ENCODE results near the gene FZD10. TPM values are rescaled to one million over a fixed set of nuclear protein-coding genes. Genes with fewer than 3 reads are reported as not detected.

Gene FZD10
- total and polyA plus RNA-seq, 9 donors: 0.08 to 6.1 (median 1.8) TPM

DNA sequence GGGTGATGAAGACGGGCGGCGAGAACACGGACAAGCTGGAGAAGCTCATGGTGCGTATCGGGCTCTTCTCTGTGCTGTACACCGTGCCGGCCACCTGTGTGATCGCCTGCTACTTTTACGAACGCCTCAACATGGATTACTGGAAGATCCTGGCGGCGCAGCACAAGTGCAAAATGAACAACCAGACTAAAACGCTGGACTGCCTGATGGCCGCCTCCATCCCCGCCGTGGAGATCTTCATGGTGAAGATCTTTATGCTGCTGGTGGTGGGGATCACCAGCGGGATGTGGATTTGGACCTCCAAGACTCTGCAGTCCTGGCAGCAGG, 1.9 kb downstream of the FZD10 start:
- Histone ChIP-seq H3K9me3 (no peaks in the 10 kb centered on the region), H3K4me3 (no peak overlapping the region), H3K36me3 (no peaks in the 10 kb centered on the region), H3K27ac (no peak overlapping the region), H3K27me3 (no peaks in the 10 kb centered on the region), H3K4me1 (ENCODE audit: insufficient read depth) (peaks cover 4% of the 10 kb centered on the region)
- TF ChIP-seq, protein P1, sequence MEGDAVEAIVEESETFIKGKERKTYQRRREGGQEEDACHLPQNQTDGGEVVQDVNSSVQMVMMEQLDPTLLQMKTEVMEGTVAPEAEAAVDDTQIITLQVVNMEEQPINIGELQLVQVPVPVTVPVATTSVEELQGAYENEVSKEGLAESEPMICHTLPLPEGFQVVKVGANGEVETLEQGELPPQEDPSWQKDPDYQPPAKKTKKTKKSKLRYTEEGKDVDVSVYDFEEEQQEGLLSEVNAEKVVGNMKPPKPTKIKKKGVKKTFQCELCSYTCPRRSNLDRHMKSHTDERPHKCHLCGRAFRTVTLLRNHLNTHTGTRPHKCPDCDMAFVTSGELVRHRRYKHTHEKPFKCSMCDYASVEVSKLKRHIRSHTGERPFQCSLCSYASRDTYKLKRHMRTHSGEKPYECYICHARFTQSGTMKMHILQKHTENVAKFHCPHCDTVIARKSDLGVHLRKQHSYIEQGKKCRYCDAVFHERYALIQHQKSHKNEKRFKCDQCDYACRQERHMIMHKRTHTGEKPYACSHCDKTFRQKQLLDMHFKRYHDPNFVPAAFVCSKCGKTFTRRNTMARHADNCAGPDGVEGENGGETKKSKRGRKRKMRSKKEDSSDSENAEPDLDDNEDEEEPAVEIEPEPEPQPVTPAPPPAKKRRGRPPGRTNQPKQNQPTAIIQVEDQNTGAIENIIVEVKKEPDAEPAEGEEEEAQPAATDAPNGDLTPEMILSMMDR (IDR thresholded peaks at IDR 0.05): no peak
- TF ChIP-seq POLR2A (IDR thresholded peaks at IDR 0.05) (no peak), EP300 (IDR thresholded peaks at IDR 0.05) (no peak)
- DNase-seq: no peak
- WGBS, 3 donors: 59 to 74% (median 71%) methylated on average over 18 of the region's 18 CpGs
- intact Hi-C loops (cut with DNase I): no loop called here

- no peaks in the 10 kb centered on the region for H3K27me3 ChIP-seq
- DNase-seq: no peak
- 79 to 85% (median 83%) methylated on average over 5 of the region's 5 CpGs for WGBS, 3 donors
Measured at GRCh38 chr12:130164936-130165335, 2.7 kb downstream of the FZD10 start.

GRCh38 chr12:130166306-130166705, 4.0 kb downstream of the FZD10 start:
- Histone ChIP-seq H3K4me3 (no peak overlapping the region), H3K36me3 (no peaks in the 10 kb centered on the region), H3K27me3 (no peaks in the 10 kb centered on the region), H3K4me1 (ENCODE audit: insufficient read depth) (peaks cover 4% of the 10 kb centered on the region), H3K9me3 (no peaks in the 10 kb centered on the region), H3K27ac (no peak overlapping the region)
- DNase-seq: no peak
- 82 to 94% (median 87%) methylated on average over 2 of the region's 2 CpGs for WGBS, 3 donors
- intact Hi-C loops (cut with DNase I): no loop called here
- TF ChIP-seq POLR2A (IDR thresholded peaks at IDR 0.05) (no peak), EP300 (IDR thresholded peaks at IDR 0.05) (no peak)
- TF ChIP-seq, protein P1 (IDR thresholded peaks at IDR 0.05): no peak

More at GRCh38 chr12:130164936-130165335, 2.7 kb downstream of the FZD10 start:
- Histone ChIP-seq H3K27ac (no peak overlapping the region), H3K4me3 (no peak overlapping the region), H3K4me1 (ENCODE audit: insufficient read depth) (peaks cover 4% of the 10 kb centered on the region), H3K9me3 (no peaks in the 10 kb centered on the region), H3K36me3 (no peaks in the 10 kb centered on the region)
- intact Hi-C loops (cut with DNase I): no loop called here
- TF ChIP-seq EP300 (IDR thresholded peaks at IDR 0.05) (no peak), POLR2A (IDR thresholded peaks at IDR 0.05) (no peak)
- TF ChIP-seq, protein P1 (IDR thresholded peaks at IDR 0.05): no peak

DNA sequence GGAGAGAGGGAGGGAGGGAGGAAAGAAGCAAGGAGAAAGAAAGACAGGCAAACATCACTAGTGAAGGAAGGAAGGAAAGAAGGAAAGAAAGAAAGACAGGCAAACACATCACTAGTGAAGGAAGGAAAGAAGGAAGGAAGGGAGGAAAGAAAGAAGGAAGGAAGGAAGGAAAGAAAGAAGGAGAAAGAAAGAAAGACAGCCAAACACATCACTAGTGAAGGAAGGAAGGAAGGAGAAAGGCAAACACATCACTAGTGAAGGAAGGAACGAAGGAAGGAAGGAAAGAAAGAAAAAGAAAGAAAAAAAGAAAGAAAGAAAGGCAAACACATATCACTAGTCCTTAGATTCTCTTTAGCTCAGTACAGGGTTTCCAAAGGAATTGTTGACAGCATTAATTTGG, 5.3 kb downstream of the FZD10 start:
- Histone ChIP-seq H3K27me3 (no peaks in the 10 kb centered on the region), H3K27ac (no peak overlapping the region), H3K4me1 (ENCODE audit: insufficient read depth) (peaks cover 4% of the 10 kb centered on the region), H3K36me3 (no peaks in the 10 kb centered on the region), H3K9me3 (no peaks in the 10 kb centered on the region), H3K4me3 (no peak overlapping the region)
- TF ChIP-seq EP300 (IDR thresholded peaks at IDR 0.05): no peak
- TF ChIP-seq, protein P1 (IDR thresholded peaks at IDR 0.05): no peak
- TF ChIP-seq POLR2A (IDR thresholded peaks at IDR 0.05): no peak
- intact Hi-C loops (cut with DNase I): no loop called here
- 81 to 94% (median 86%) methylated on average over 1 of the region's 1 CpG for WGBS, 3 donors
- DNase-seq: no peak

GRCh38 chr12:130169256-130169655, 7.0 kb downstream of the FZD10 start:
- Histone ChIP-seq H3K27me3 (no peaks in the 10 kb centered on the region), H3K4me1 (ENCODE audit: insufficient read depth) (no peaks in the 10 kb centered on the region), H3K9me3 (no peaks in the 10 kb centered on the region), H3K36me3 (no peaks in the 10 kb centered on the region), H3K4me3 (no peak overlapping the region), H3K27ac (no peak overlapping the region)
- TF ChIP-seq EP300 (IDR thresholded peaks at IDR 0.05) (no peak), POLR2A (IDR thresholded peaks at IDR 0.05) (no peak)
- TF ChIP-seq, protein P1 (IDR thresholded peaks at IDR 0.05): no peak
- intact Hi-C loops (cut with DNase I): no loop called here
- no peak for DNase-seq
- 24 to 38% (median 28%) methylated on average over 6 of the region's 6 CpGs for WGBS, 3 donors

Data from ovary (tissue), 9 donors.